ENCODE results near the gene EXD1.
"Not testable (repeated sequence)": the region's sequence is repeated elsewhere in the genome, so short reads cannot be mapped to it uniquely, and the experiment has no call there.

The EXD1 gene

GRCh38 chr15:41139619-41140018 is 90.9 kb downstream of the EXD1 start:
- DNase-seq: no peak

GRCh38 chr15:41139112-41139511 is 91.4 kb downstream of the EXD1 start:
- DNase-seq: not testable (repeated sequence)

- not testable (repeated sequence) for DNase-seq
Measured at GRCh38 chr15:41135580-41135979, 95.0 kb downstream of the EXD1 start.

GRCh38 chr15:41133454-41133853 is 97.1 kb downstream of the EXD1 start:
- DNase-seq: no peak
